HEK293 (cell line): ENCODE results near the gene MAML3.

ENCODE experiments used
- CTCF ChIA-PET: fragments of 350-600 bp; formaldehyde crosslinking; extraction: SDS; loops from one replicate; lab custom pipeline; 2021; ENCODE audit warnings: antibody characterized with exemption; lab: Yijun Ruan, JAX
- POLR2A ChIA-PET: fragments of 300-600 bp; formaldehyde crosslinking; extraction: SDS; loops from one replicate; lab custom pipeline; 2020; ENCODE audit warnings: antibody characterized with exemption, inconsistent platforms; lab: Yijun Ruan, JAX
- H3K27ac ChIP-seq: fragments of 200-500 bp; sonication (Bioruptor generic); 2 replicates; pipeline ENCODE4 v1.5.1; 2014; ENCODE audit warnings: low read depth, low read length, control low read depth, inconsistent platforms; ENCODE audit errors: extremely low read depth
- H3K36me3 ChIP-seq, 2 experiments: fragments of 200-500 bp in 1 of 2; sonication (Bioruptor generic) in 1 of 2; 1 replicate in 1 of 2; 2 replicates in 1 of 2; pipeline ENCODE4 v1.5.1; 2014 to 2017; ENCODE audit warnings: inconsistent platforms in 2 of 2, low read length in 2 of 2; ENCODE audit not compliant: control insufficient read depth in 2 of 2, insufficient read depth in 1 of 2
- H3K4me1 ChIP-seq: fragments of 200-500 bp; sonication (Bioruptor generic); 2 replicates; pipeline ENCODE4 v1.5.1; 2014; ENCODE audit warnings: mild to moderate bottlenecking, low read length, inconsistent platforms; ENCODE audit not compliant: control insufficient read depth, insufficient read depth
- H3K4me3 ChIP-seq: 2 replicates; pipeline ENCODE4 v1.5.1; 2011; ENCODE audit warnings: low read depth, mild to moderate bottlenecking, control low read depth, low read length, moderate library complexity
- H3K9me3 ChIP-seq: fragments of 200-500 bp; sonication (Bioruptor generic); 2 replicates; pipeline ENCODE4 v1.5.1; 2014; ENCODE audit warnings: low read depth, low read length, inconsistent platforms; ENCODE audit not compliant: control insufficient read depth, insufficient read depth
- HOXA7 ChIP-seq: sonication (generic); formaldehyde crosslinking; IDR thresholded peaks from 2 replicates; pipeline ENCODE4 v1.8.1; 2022; ENCODE audit warnings: missing genetic modification reagents, borderline replicate concordance
- KLF8 ChIP-seq: fragments of 450-650 bp; formaldehyde crosslinking; IDR thresholded peaks from 2 replicates; pipeline ENCODE4 v1.5.1; 2016; ENCODE audit warnings: missing biosample characterization, missing genetic modification characterization
- OSR2 ChIP-seq: fragments of 450-650 bp; formaldehyde crosslinking; IDR thresholded peaks from 2 replicates; pipeline ENCODE4 v1.5.1; 2016; ENCODE audit warnings: missing biosample characterization, missing genetic modification characterization
- SP2 ChIP-seq: fragments of 450-650 bp; formaldehyde crosslinking; IDR thresholded peaks from 2 replicates; pipeline ENCODE4 v1.5.1; 2016; ENCODE audit warnings: missing biosample characterization, missing genetic modification characterization
- TCF7L2 ChIP-seq: IDR thresholded peaks from 2 replicates; pipeline ENCODE4 v1.6.1; 2011; ENCODE audit warnings: low read depth, mild to moderate bottlenecking, inconsistent platforms, low read length, moderate library complexity, borderline replicate concordance
- ZNF146 ChIP-seq: fragments of 450-650 bp; formaldehyde crosslinking; IDR thresholded peaks from 2 replicates; pipeline ENCODE4 v1.5.1; 2016; ENCODE audit warnings: missing biosample characterization, missing genetic modification characterization
- ZNF274 ChIP-seq, 2 experiments: fragments of 200-500 bp in 1 of 2; fragments of 450-650 bp in 1 of 2; sonication (Bioruptor generic) in 1 of 2; formaldehyde crosslinking in 1 of 2; IDR thresholded peaks; 2 replicates each; pipeline versions ENCODE4 v1.5.1 to v1.6.1; 2014 to 2016; ENCODE audit warnings: borderline replicate concordance in 1 of 2, inconsistent platforms in 1 of 2, low read length in 1 of 2, missing biosample characterization in 1 of 2, missing genetic modification characterization in 1 of 2
- ZNF501 ChIP-seq: fragments of 450-650 bp; formaldehyde crosslinking; IDR thresholded peaks from 2 replicates; pipeline ENCODE4 v1.5.1; 2016; ENCODE audit warnings: missing biosample characterization, missing genetic modification characterization
- ZNF514 ChIP-seq: fragments of 450-650 bp; formaldehyde crosslinking; IDR thresholded peaks from 2 replicates; pipeline ENCODE4 v1.5.1; 2016; ENCODE audit warnings: missing biosample characterization, missing genetic modification characterization
- ZNF596 ChIP-seq: fragments of 450-650 bp; IDR thresholded peaks from 2 replicates; pipeline ENCODE4 v1.5.0; 2018; ENCODE audit warnings: missing biosample characterization, mild to moderate bottlenecking, missing genetic modification characterization, moderate library complexity
- ZNF624 ChIP-seq: fragments of 450-650 bp; formaldehyde crosslinking; IDR thresholded peaks from 2 replicates; pipeline ENCODE4 v1.5.1; 2017; ENCODE audit warnings: missing biosample characterization, missing genetic modification characterization
- ZNF626 ChIP-seq: fragments of 450-650 bp; sonication (Bioruptor Pico); formaldehyde crosslinking; IDR thresholded peaks from 2 replicates; pipeline ENCODE4 v1.5.1; 2018; ENCODE audit warnings: missing biosample characterization, missing genetic modification characterization, inconsistent platforms
- ZNF654 ChIP-seq: fragments of 450-650 bp; formaldehyde crosslinking; IDR thresholded peaks from 2 replicates; pipeline ENCODE4 v1.5.1; 2016; ENCODE audit warnings: low read depth, missing biosample characterization, missing genetic modification characterization
- ZSCAN18 ChIP-seq: fragments of 450-650 bp; formaldehyde crosslinking; IDR thresholded peaks from 2 replicates; pipeline ENCODE4 v1.5.1; 2016; ENCODE audit warnings: missing biosample characterization, missing genetic modification characterization
- ZSCAN30 ChIP-seq: fragments of 450-650 bp; IDR thresholded peaks from 2 replicates; pipeline ENCODE4 v1.5.1; 2018; ENCODE audit warnings: missing biosample characterization, mild to moderate bottlenecking, missing genetic modification characterization, moderate library complexity
- TF ChIP-seq, protein P1 (sequence below): fragments of 450-650 bp; formaldehyde crosslinking; conservative IDR thresholded peaks from 2 replicates; pipeline ENCODE4 v1.5.1; 2016; ENCODE audit warnings: low read depth, missing biosample characterization, missing genetic modification characterization
- TF ChIP-seq, protein P2 (sequence below): fragments of 450-650 bp; formaldehyde crosslinking; IDR thresholded peaks from 2 replicates; pipeline ENCODE4 v1.5.1; 2016; ENCODE audit warnings: missing biosample characterization, missing genetic modification characterization
- TF ChIP-seq, protein P3 (sequence below): fragments of 450-650 bp; IDR thresholded peaks from 2 replicates; pipeline ENCODE4 v1.5.1; 2018; ENCODE audit warnings: missing biosample characterization, missing genetic modification characterization
- TF ChIP-seq, protein P4 (sequence below): fragments of 450-650 bp; formaldehyde crosslinking; IDR thresholded peaks from 2 replicates; pipeline ENCODE4 v1.5.1; 2017; ENCODE audit warnings: missing biosample characterization, missing genetic modification characterization

The MAML3 gene

DNA sequence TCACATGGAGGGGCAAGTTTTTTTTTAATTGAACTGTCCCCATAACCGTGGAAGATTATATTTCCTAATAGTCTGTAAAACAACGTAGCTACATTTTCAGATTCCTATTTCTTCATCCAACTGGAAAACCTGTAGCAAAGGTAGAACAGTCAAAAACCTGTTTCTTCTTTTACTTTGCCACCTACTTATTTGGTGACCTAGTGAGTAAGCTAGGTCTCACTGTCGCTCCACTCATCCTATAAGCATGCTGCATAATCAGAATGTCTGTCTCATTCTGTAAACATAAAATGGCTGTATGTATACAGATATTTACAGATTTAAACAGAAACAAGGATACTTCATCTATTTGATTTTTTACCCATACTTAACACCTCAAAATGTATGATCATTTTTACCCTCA, 20.4 kb downstream of the MAML3 start:
- H3K27ac ChIP-seq = no peak overlapping the region
- ChIA-PET CTCF (interaction anchor here (0.6 kb wide), 1 partner anchor 203 kb away, joined by 3 read pairs; no protein-coding TSS in a partner anchor), POLR2A (no interaction called here)
- H3K4me1 ChIP-seq = 0 out of 2 replicates have a peak, but pooled peaks cover 10% of the 10 kb centered on the region
- no peak overlapping the region for H3K4me3 ChIP-seq
- H3K9me3 ChIP-seq = no peaks in the 10 kb centered on the region
- TF ChIP-seq ZNF146 (tag by site-specific recombination) (no peak), ZSCAN30 (tag by site-specific recombination) (no peak), HOXA7 (no peak), ZNF274 (IDR thresholded peaks at IDR 0.05; ENCODE audit: low read length) (no peak), ZNF274 (tag by site-specific recombination; IDR thresholded peaks at IDR 0.05; ENCODE audit: borderline replicate concordance) (no peak), ZNF514 (no peak)
- TF ChIP-seq, protein P1, sequence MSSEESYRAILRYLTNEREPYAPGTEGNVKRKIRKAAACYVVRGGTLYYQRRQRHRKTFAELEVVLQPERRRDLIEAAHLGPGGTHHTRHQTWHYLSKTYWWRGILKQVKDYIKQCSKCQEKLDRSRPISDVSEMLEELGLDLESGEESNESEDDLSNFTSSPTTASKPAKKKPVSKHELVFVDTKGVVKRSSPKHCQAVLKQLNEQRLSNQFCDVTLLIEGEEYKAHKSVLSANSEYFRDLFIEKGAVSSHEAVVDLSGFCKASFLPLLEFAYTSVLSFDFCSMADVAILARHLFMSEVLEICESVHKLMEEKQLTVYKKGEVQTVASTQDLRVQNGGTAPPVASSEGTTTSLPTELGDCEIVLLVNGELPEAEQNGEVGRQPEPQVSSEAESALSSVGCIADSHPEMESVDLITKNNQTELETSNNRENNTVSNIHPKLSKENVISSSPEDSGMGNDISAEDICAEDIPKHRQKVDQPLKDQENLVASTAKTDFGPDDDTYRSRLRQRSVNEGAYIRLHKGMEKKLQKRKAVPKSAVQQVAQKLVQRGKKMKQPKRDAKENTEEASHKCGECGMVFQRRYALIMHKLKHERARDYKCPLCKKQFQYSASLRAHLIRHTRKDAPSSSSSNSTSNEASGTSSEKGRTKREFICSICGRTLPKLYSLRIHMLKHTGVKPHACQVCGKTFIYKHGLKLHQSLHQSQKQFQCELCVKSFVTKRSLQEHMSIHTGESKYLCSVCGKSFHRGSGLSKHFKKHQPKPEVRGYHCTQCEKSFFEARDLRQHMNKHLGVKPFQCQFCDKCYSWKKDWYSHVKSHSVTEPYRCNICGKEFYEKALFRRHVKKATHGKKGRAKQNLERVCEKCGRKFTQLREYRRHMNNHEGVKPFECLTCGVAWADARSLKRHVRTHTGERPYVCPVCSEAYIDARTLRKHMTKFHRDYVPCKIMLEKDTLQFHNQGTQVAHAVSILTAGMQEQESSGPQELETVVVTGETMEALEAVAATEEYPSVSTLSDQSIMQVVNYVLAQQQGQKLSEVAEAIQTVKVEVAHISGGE (tag by site-specific recombination) = no peak
- H3K36me3 ChIP-seq = no peaks in the 10 kb centered on the region

DNA sequence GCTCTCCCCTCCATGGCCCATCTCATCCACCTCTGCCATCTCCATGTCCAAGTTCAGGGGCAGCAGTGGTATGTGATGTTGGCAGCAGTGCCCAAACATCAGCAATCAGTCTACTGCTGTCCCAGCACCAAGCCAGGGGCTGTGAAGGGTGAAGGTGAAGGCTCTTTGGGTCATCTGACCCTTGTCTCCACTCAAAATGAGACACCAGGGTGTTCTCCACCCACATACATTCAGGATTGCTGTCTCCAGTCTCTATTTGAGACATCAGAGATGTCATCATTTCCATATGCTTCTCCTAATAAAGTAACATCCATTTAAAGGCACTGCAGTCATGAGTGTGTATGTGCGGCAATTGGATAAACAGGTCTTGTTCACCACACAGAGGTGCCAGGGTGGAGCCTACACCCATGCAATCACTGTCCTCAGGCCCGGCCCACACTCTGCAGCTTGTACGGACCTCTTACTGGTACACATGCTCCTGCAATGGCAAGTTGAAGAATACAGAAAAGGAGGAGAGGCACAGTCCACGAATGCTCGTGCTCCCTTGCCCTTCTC, 22.2 kb downstream of the MAML3 start:
- Histone ChIP-seq H3K4me3 (no peak overlapping the region), H3K4me1 (0 out of 2 replicates have a peak, but pooled peaks cover 2% of the 10 kb centered on the region), H3K36me3 (no peaks in the 10 kb centered on the region), H3K9me3 (no peaks in the 10 kb centered on the region), H3K27ac (no peak overlapping the region)
- ChIA-PET CTCF (no interaction called here), POLR2A (no interaction called here)
- TF ChIP-seq SP2 (tag by site-specific recombination) = no peak
- TF ChIP-seq, protein P2, sequence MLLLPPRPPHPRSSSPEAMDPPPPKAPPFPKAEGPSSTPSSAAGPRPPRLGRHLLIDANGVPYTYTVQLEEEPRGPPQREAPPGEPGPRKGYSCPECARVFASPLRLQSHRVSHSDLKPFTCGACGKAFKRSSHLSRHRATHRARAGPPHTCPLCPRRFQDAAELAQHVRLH = no peak
- TF ChIP-seq ZNF654 (tag by site-specific recombination) = no peak
- TF ChIP-seq, protein P3, sequence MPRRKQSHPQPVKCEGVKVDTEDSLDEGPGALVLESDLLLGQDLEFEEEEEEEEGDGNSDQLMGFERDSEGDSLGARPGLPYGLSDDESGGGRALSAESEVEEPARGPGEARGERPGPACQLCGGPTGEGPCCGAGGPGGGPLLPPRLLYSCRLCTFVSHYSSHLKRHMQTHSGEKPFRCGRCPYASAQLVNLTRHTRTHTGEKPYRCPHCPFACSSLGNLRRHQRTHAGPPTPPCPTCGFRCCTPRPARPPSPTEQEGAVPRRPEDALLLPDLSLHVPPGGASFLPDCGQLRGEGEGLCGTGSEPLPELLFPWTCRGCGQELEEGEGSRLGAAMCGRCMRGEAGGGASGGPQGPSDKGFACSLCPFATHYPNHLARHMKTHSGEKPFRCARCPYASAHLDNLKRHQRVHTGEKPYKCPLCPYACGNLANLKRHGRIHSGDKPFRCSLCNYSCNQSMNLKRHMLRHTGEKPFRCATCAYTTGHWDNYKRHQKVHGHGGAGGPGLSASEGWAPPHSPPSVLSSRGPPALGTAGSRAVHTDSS (tag by site-specific recombination) = no peak
- TF ChIP-seq TCF7L2 = no peak

DNA sequence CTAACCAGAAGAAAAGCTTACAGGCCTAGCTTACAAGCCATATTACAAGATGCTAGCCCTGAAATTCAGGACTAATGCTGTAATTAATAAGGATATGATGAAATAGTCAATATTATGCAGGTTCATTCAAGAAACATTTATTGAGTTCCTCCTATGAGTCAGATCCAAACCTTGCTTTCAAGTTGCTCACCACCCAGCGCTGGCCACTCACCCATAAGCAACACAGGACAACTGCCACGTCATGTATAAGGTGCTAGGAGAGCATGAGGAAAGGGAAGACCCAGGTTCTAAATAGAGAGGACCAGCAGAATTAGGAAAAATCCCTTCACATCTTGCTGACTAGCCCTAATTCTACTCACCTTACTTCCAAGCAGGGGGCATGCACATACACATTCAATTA, 23.3 kb downstream of the MAML3 start:
- Histone ChIP-seq H3K4me1 (no peaks in the 10 kb centered on the region), H3K4me3 (no peak overlapping the region), H3K27ac (no peak overlapping the region), H3K9me3 (no peaks in the 10 kb centered on the region), H3K36me3 (no peaks in the 10 kb centered on the region)
- TF ChIP-seq OSR2 (tag by site-specific recombination) (no peak), ZNF596 (tag by site-specific recombination) (no peak), ZNF626 (tag by site-specific recombination) (no peak), KLF8 (no peak), ZSCAN18 (tag by site-specific recombination) (no peak), ZNF624 (no peak), ZNF501 (tag by site-specific recombination) (no peak)
- TF ChIP-seq, protein P4, sequence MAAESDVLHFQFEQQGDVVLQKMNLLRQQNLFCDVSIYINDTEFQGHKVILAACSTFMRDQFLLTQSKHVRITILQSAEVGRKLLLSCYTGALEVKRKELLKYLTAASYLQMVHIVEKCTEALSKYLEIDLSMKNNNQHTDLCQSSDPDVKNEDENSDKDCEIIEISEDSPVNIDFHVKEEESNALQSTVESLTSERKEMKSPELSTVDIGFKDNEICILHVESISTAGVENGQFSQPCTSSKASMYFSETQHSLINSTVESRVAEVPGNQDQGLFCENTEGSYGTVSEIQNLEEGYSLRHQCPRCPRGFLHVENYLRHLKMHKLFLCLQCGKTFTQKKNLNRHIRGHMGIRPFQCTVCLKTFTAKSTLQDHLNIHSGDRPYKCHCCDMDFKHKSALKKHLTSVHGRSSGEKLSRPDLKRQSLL (tag by site-specific recombination) = no peak
- CTCF ChIA-PET = no interaction called here
- POLR2A ChIA-PET = no interaction called here
